ENCODE measurements around the gene NOL4L.
A peak's percentile ranks its signal among the peaks of the same experiment; 100 is the strongest.

Gene NOL4L

DNA sequence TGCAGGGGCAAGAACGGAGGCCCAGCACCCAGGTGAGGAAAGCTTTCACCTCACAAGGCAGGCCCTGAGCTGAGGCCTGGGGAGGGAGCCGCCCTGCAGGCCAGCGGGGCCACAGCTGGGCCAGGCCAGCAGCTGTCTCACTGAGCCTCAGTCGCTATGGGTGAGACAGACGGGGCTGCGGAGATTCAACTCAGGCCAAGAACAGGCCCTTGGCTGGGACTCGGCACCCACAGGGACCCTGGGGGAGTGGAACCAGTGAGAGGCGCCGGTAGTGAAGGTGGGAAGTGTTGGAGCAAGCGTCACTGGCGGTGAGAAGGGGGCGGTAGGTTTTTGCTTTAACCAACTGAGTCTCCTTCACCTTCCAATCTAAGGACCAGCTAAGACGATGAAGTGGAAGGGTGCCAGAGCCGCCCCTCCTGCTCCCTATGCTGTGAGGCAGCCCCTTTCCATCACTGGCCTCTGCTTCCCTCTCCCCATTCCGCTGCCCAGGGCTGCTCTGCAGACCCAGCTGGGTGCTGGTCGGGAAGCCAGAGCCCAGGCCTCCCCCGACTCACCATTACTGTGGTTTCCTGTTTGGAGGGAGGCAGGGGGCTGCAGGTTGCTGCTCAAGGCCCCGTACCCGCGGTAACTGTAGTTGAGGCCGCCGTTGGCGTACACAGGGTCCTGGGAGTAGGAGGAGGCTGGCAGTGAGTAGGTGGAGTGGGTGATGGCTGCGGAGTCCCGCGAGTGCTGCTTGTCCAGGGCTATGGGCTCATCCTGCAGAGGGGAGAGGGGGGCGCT lies 133.3 kb downstream of the NOL4L start:
- no peak for DNase-seq

GRCh38 chr20:32451340-32451681 lies 133.8 kb downstream of the NOL4L start:
- no peak for DNase-seq

- DNase-seq: no peak
These were observed 134.6 kb downstream of the NOL4L start for GRCh38 chr20:32450484-32451061.

GRCh38 chr20:32449890-32450401 lies 135.2 kb downstream of the NOL4L start:
- no peak for DNase-seq

- no peak for DNase-seq
These were observed 135.9 kb downstream of the NOL4L start for GRCh38 chr20:32449057-32449889.

GRCh38 chr20:32448306-32449056 lies 136.7 kb downstream of the NOL4L start:
- no peak for DNase-seq

DNA sequence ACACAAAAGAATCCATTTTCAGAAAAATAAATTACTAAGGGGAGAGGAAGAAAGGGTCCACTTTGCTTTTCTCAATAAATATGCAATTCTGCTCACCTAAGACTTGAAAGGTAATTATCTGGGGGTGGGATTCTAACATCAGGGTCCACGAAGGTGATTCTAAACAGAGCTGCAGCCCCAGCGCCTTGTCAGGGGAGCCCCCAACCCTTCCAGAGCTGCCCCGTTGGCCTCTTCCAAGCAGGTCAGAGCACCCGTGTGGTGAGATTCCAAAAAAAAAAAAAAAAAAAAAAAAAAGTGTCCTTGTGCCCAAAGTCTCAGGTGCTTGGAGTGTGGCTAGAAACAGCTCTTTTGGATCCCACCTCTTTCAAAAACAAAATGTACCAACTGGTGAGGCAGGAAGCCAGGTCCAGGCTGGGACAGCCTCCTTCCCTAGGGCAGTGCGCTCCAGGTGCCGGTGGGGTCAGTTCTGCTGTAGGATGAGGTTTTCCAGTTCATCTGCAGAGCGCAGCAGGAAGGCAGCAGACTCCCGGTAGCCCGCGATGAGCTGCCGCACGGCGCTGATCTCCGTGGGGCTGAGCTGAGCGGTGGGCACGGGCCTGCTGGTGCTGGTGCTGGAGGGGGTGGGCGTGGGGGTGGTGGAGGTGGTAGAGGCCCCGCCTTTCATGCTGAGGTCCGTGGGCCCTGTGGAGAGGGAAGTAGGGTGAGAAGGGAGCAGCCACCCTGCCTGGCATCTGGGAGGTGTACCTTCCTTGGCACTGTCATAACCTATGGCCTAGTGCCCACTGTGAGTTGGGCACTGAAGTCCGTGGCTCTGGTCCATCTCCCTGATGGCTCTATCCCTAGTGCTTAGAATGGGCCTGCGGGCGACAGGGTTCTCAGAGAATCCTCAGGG lies 137.8 kb downstream of the NOL4L start:
- DNase-seq: no peak

DNA sequence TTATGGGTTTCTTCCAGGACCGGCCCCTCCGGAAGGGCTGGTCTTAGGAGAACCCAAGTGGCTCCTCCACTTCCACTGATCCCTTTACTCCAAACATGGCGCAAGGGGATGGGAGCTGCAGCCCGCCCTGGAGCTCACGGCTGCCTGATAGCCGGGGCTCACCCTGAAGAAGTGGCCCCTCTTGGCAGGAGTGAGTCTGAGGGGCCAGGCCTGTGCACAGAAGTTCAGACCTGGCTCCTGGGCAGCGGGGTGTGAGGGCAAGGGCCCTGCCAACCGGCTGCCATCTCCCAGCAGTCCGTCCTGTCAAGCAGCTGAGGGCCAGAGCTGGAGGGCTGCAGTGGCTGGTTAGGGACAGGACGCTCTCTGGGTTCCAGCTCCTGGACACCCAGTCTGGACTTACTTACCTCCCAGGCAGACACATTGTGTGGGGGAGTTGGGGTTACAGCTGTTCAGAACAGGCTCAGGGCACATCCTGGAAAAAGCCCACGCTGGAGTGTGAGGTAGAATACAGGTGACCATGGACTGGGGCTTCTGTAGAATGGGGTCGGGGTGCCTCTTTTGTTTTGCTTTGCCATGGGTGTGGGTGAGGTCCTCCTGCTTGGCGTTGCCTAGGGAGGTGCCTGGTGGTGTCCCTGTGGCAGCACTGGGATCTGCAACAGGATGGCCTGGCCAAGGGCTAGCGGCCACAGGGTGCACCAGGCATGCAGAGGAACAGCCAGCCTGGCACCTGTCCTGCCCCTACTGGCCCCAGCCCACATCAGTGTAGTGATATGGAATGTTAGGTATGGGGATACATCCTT lies 138.6 kb downstream of the NOL4L start:
- DNase-seq: no peak

DNA sequence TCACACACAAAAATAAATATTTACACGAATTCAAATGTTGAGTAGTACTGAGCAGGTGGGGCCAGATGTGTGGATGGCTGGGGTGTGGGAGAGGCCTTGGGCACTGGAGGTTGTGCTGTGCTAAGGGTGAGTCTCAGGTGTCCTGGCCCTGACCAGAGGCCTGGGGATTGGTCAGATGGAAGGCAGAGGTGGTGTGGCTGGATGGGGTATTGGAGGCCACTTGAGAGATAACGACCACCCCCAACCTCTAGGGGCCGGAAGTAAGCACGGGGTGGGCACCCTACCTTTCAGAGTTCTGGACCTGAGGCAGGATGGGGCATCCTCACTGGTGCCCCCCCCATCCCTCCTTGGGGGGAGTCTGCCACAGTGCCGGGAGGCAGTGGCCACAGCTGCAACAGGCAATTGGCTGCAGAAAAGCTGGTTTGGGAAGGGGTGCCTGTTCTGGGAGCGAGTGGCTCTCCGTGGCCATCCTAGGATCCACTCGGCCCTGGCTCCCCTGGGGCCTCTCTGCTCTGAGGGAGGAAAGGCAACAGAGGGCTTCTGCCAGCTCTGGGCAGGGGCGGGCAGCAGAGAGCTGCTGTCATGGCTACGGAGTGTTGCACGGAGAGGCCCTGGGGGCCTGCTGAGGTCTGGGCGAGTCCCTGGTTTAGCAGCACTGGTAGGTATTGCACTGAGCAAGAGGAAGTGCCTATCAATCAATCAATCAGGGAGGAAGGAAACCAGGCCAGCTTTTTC lies 139.4 kb downstream of the NOL4L start:
- DNase-seq: no peak

DNA sequence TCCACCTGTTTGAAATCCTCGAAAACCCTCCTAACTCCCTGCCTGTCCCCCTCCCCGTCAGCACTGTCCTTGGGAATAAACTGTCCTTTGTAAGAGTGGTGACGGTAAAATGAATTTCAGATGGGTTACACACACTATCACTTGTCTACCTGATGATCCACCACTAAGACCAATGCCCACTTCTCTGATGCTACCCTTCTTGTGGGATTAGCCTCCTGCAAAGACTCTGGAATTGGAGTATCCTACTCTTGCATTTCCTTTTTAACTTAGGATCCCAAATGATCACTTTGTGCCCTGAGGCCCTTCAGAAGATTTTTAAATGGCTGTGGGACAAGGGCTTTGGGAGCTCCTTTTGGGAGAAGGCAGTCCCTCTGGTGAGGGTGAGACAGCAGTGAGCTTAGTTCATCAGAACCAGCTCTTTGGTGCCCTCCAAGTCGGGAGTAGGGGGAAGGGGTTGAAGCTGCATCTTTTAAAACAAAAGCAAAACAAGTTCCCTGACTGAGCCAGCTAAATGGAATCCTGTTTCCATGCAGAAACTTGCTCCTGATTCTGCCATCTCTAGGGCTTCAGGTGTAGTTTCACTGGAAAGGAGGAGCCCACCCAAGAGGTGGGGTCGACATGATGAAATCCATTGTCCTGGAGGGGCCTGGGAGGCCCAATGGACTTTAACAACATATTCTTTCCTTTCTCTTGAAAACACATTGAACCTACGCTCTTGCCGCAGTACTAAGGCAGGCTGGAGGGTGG lies 140.5 kb downstream of the NOL4L start:
- no peak for DNase-seq

GRCh38 chr20:32443386-32443974 lies 141.7 kb downstream of the NOL4L start:
- DNase-seq: no peak

GRCh38 chr20:32442630-32443373 lies 142.3 kb downstream of the NOL4L start:
- no peak for DNase-seq

DNA sequence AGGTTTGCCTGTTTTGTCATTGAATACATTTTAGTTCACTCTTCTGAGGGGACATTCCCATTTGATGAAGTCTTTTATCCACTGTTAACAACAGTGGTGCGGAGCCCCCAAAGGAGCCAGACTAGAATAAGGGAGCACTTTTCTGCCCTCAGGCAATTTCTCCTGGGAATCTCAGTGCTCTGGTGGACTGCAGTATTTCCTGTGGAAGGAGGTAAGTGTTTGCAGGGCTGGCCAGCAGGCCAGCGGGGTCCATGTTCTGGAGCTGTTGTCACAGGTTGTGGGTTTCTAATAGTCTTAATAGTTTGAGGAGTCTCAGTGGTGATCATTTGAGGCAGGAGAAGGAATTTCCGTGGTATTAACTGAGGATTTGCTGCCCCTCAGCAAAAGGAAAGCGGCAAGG lies 143.5 kb downstream of the NOL4L start:
- no peak for DNase-seq

DNA sequence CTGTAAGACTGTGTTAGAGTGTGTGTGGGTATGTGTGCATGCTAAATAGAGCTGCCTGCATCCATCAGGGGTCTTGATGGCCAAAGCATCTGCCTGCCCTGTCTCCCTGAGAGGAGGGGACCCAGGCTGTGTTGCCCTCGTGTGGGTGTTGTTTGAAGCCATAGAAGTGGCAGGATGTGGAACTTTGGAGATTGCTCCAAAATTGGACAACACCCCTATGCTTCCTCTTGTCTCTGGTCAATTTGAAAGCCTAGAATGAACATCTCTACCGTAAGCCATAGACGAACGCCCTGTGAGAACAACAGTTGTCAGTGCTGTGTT lies 144.4 kb downstream of the NOL4L start:
- no peak for DNase-seq

DNA sequence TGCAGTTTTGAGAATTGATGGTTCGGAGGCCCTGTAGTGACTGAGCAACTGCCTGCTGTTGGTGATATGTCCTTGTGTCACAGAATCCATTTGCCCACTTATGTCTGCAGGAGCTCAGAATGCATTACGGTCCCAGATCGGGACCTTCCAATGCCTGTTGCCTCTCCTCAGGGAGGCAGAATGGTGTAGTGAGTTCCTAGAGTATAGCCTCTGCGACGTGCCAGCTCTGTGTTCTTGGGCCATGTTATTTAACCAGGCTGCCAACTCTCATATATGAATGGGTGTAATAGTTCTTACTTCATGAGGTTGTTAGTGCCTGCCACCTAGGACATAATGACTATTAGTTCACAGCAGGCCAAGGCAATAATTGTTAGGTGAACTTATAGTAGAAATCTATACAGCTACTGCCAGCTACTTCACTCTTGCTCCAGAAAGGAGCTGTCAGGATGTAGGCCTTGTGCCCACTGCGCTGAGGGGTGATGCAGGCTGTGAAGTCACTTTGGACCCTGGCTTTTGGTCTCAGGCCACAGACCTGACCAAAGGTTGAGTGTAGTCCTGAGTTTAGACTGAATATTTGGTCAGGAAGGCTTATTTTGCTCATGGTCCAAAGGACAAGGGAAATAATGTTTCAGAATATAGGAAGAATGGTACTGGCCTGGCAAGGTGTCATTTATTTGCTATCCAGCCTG lies 144.9 kb downstream of the NOL4L start:
- no peak for DNase-seq

DNA sequence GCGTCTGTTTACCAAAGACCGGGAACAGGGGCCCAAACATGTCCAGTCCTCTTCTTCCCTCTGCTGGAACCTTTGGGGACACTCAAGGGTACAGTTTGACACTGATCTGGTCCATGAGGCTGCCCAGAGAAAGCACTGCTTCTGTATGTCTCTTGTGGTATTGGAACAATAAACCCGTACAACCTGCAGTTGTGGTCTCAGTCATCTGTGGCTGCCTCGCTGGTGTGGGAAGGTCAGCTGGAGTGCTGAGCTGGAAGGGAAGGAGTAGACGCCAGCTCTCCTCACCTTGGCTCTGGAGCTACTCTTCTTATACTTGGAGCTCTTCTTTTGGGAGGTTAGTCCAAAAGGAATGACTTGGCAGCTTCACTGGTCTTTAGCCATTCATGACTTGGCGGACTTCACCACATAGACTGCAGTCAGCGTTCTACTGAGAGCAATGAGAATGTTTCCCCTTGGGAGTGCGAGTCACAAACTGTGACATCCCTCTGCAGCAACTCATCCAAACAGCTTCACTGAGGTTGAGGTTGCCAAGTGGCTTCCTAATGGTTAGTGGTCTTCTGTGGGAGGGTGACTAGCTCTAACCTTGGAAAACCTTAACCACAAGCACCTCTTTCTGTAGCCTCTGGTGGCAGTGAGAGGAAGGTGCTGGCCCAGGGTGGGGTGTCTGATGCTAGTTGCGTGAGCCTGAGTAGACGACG lies 145.9 kb downstream of the NOL4L start:
- DNase-seq: peak; percentile 93

DNA sequence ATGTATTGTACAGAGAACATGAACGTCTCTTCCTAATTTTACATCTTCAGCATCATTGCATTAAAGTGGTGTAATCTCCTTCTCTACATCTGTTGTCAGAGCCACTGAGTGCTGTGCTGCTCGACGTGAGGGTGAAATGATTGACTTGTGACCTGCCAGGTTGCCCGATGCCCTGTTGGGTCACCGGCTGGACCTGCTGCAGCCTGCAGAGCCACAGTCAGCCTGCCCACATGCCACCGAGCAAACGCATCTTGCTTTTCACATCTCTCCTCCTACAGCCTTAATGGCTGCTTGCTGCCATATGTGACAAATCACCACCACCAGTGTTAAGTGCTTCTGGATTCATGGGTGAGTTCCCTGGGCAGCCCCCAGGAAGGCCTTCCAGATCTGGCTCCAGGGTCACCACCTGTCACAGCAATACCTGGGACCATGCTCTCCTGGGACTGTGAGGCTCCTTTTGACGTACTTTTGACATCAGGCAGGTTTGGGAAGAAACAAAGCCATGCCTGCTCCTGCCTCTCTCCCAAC lies 146.7 kb downstream of the NOL4L start:
- no peak for DNase-seq
